CD14-positive monocyte (primary cell): ENCODE data around the gene KRAS. TPM values are rescaled to one million over a fixed set of nuclear protein-coding genes. Genes with fewer than 3 reads are reported as not detected.
"Not testable (repeated sequence)": the region's sequence is repeated elsewhere in the genome, so short reads cannot be mapped to it uniquely, and the experiment has no call there.

Source experiments
- DNase-seq, 3 donors: peaks; one replicate each; pipeline ENCODE4 v3.0.0-alpha.2; 2011 to 2022
- H2AFZ ChIP-seq: 2 replicates; pipeline ENCODE4 v1.6.0; 2012; ENCODE audit warnings: mild to moderate bottlenecking, low read depth, low read length, inconsistent platforms; ENCODE audit not compliant: insufficient read depth, poor library complexity, severe bottlenecking
- H3K27ac ChIP-seq, 2 donors: 1 replicate in 1 of 2; 2 replicates in 1 of 2; pipeline ENCODE4 v1.5.1; 2012 to 2013; ENCODE audit warnings: low read length in 2 of 2, control low read depth in 1 of 2, inconsistent platforms in 1 of 2, low read depth in 1 of 2, mild to moderate bottlenecking in 1 of 2
- H3K27me3 ChIP-seq, 2 donors: one replicate each; pipeline versions ENCODE4 v1.6.0 to v1.6.1; 2011 to 2013; ENCODE audit warnings: low read length in 2 of 2; ENCODE audit not compliant: control insufficient read depth in 2 of 2, insufficient read depth in 2 of 2
- H3K36me3 ChIP-seq, 2 donors: replicated peaks in 1 of 2; 1 replicate in 1 of 2; 2 replicates in 1 of 2; pipeline versions ENCODE4 v1.5.1 to v1.6.1; 2012 to 2013; ENCODE audit warnings: low read length in 2 of 2, control low read depth in 1 of 2, inconsistent platforms in 1 of 2, mild to moderate bottlenecking in 1 of 2; ENCODE audit not compliant: insufficient read depth in 2 of 2, control insufficient read depth in 1 of 2
- H3K4me1 ChIP-seq, 2 donors: 1 replicate in 1 of 2; 2 replicates in 1 of 2; pipeline versions ENCODE4 v1.5.1 to v1.6.1; 2012 to 2013; ENCODE audit warnings: low read length in 2 of 2, control low read depth in 1 of 2, inconsistent platforms in 1 of 2, mild to moderate bottlenecking in 1 of 2, moderate library complexity in 1 of 2; ENCODE audit not compliant: insufficient read depth in 2 of 2, control insufficient read depth in 1 of 2
- H3K4me2 ChIP-seq: replicated peaks from 2 replicates; pipeline ENCODE3; 2012; ENCODE audit warnings: low read length, moderate library complexity, mild to moderate bottlenecking; ENCODE audit not compliant: poor library complexity, severe bottlenecking; ENCODE audit errors: extremely low read depth
- H3K4me3 ChIP-seq, 3 experiments: fragments of 200-600 bp in 1 of 3; sonication (generic) in 1 of 3; replicated peaks in 1 of 3; 1 replicate in 2 of 3; 2 replicates in 1 of 3; pipeline ENCODE4 v1.5.1; 2011 to 2013; ENCODE audit warnings: low read length in 3 of 3, mild to moderate bottlenecking in 3 of 3, control low read depth in 2 of 3, low read depth in 2 of 3, inconsistent platforms in 1 of 3, moderate library complexity in 1 of 3
- H3K79me2 ChIP-seq: 2 replicates; pipeline ENCODE4 v1.6.0; 2012; ENCODE audit warnings: mild to moderate bottlenecking, control low read depth, inconsistent platforms, low read length, moderate library complexity; ENCODE audit not compliant: insufficient read depth
- H3K9ac ChIP-seq: 2 replicates; pipeline ENCODE4 v1.6.0; 2017; ENCODE audit warnings: low read length, mild to moderate bottlenecking; ENCODE audit not compliant: insufficient read depth, poor library complexity, severe bottlenecking
- H3K9me3 ChIP-seq, 2 donors: replicated peaks in 1 of 2; 1 replicate in 1 of 2; 2 replicates in 1 of 2; pipeline versions ENCODE4 v1.5.1 to v1.6.1; 2012 to 2013; ENCODE audit warnings: low read length in 2 of 2, control low read depth in 1 of 2; ENCODE audit not compliant: control insufficient read depth in 1 of 2, insufficient read depth in 1 of 2
- H4K20me1 ChIP-seq: 2 replicates; pipeline ENCODE4 v1.6.0; 2012; ENCODE audit warnings: mild to moderate bottlenecking, low read length, control low read depth, moderate library complexity; ENCODE audit not compliant: insufficient read depth
- H3K27ac Mint-ChIP-seq, 7 donors: one replicate each; pipeline ENCODE4 v1.8.0; 2020; ENCODE audit warnings: mild to moderate bottlenecking in 7 of 7, mixed read lengths in 7 of 7, moderate library complexity in 6 of 7, inconsistent platforms in 2 of 7
- H3K27me3 Mint-ChIP-seq, 3 donors: one replicate each; pipeline ENCODE4 v1.8.0; 2021 to 2022; ENCODE audit warnings: low read depth in 3 of 3, mild to moderate bottlenecking in 3 of 3, mixed read lengths in 3 of 3, moderate library complexity in 3 of 3, inconsistent platforms in 1 of 3
- H3K36me3 Mint-ChIP-seq, 2 donors: one replicate each; pipeline ENCODE4 v1.8.0; 2020; ENCODE audit warnings: mixed read lengths in 2 of 2, inconsistent platforms in 1 of 2, mild to moderate bottlenecking in 1 of 2
- H3K4me1 Mint-ChIP-seq: one replicate; pipeline ENCODE4 v1.8.0; 2020; ENCODE audit warnings: mild to moderate bottlenecking, mixed read lengths
- H3K4me3 Mint-ChIP-seq, 2 donors: one replicate each; pipeline ENCODE4 v1.8.0; 2020; ENCODE audit warnings: mild to moderate bottlenecking in 2 of 2, mixed read lengths in 2 of 2, moderate library complexity in 1 of 2
- H3K9me3 Mint-ChIP-seq, 7 donors: one replicate each; pipeline ENCODE4 v1.8.0; 2020 to 2022; ENCODE audit warnings: mixed read lengths in 7 of 7, mild to moderate bottlenecking in 6 of 7, moderate library complexity in 6 of 7, inconsistent platforms in 2 of 7
- CTCF ChIP-seq: fragments of 200-600 bp; IDR thresholded peaks from one replicate; pipeline ENCODE4 v1.8.0; 2022; ENCODE audit warnings: antibody characterized with exemption, mild to moderate bottlenecking
- WGBS: methylation state at CpG from one replicate; pipeline ENCODE4 v1.1.5; 2013; ENCODE audit warnings: missing lambda C conversion rate; ENCODE audit not compliant: insufficient coverage; 5-methylcytosine and 5-hydroxymethylcytosine counted together
- intact Hi-C, 2 donors: fragments of 100-400 bp; cut with micrococcal nuclease; formaldehyde crosslinking; loops; one replicate each; pipeline versions ENCODE4 v1.15.0 to v1.15.1; 2023
- polyA plus RNA-seq, 3 donors: library from polyadenylated mRNA; depleted of rRNA in 1 of 3; unstranded in 2 of 3; stranded (reverse) in 1 of 3; fragments of 300-500 nt in 2 of 3; fragments of >200 nt in 1 of 3; fragmentation: Illumina TruSeq in 2 of 3; gene quantifications; 1 replicate in 2 of 3; 2 replicates in 1 of 3; pipeline ENCODE4 v1.2.3, GENCODE V29; 2012 to 2021

Gene KRAS
- polyA plus RNA-seq, 3 donors, result 12.1 to 37.4 (median 33.0) TPM

GRCh38 chr12:25295361-25295760 lies 44.6 kb upstream of the KRAS start:
- H4K20me1 ChIP-seq, result no peaks in the 10 kb centered on the region
- no peaks in the 10 kb centered on the region for H3K27me3 Mint-ChIP-seq
- TF ChIP-seq CTCF, result no peak
- no peaks in the 10 kb centered on the region for H3K36me3 Mint-ChIP-seq
- intact Hi-C loops, result no loop called here
- no peak overlapping the region for H2AFZ ChIP-seq
- H3K4me3 ChIP-seq, result no peak overlapping the region
- H3K4me1 Mint-ChIP-seq, result no peaks in the 10 kb centered on the region
- no peak overlapping the region for H3K27ac ChIP-seq
- H3K9ac ChIP-seq, result no peak overlapping the region
- H3K9me3 Mint-ChIP-seq, result peaks cover 0 to 10% (median 0%) of the 10 kb centered on the region in 7 donors
- no peaks in the 10 kb centered on the region for H3K79me2 ChIP-seq
- DNase-seq, result no peak
- no peaks in the 10 kb centered on the region for H3K27me3 ChIP-seq
- no peak overlapping the region for H3K27ac Mint-ChIP-seq
- H3K4me3 Mint-ChIP-seq, result no peak overlapping the region
- no peak overlapping the region for H3K4me2 ChIP-seq
- WGBS, result no CpG with 5 or more reads among the region's 2 CpGs
- no peaks in the 10 kb centered on the region for H3K9me3 ChIP-seq
- H3K36me3 ChIP-seq, result no peaks in the 10 kb centered on the region
- H3K4me1 ChIP-seq, result no peaks in the 10 kb centered on the region

- Mint-ChIP-seq H3K4me1 (no peaks in the 10 kb centered on the region), H3K36me3 (no peaks in the 10 kb centered on the region), H3K9me3 (peaks cover 0 to 16% (median 4%) of the 10 kb centered on the region in 7 donors), H3K27me3 (no peaks in the 10 kb centered on the region), H3K4me3 (no peak overlapping the region), H3K27ac (no peak overlapping the region)
- TF ChIP-seq CTCF, result no peak
- Histone ChIP-seq H3K4me2 (no peak overlapping the region), H3K4me3 (no peak overlapping the region), H3K79me2 (no peaks in the 10 kb centered on the region), H3K4me1 (no peaks in the 10 kb centered on the region), H2AFZ (no peak overlapping the region), H3K27me3 (no peaks in the 10 kb centered on the region), H3K9me3 (no peaks in the 10 kb centered on the region), H4K20me1 (no peaks in the 10 kb centered on the region), H3K36me3 (no peaks in the 10 kb centered on the region), H3K27ac (no peak overlapping the region), H3K9ac (no peak overlapping the region)
- no CpG with 5 or more reads among the region's 2 CpGs for WGBS
- intact Hi-C loops, result no loop called here
- no peak for DNase-seq
These were observed 42.9 kb upstream of the KRAS start for GRCh38 chr12:25293653-25294052.

DNA sequence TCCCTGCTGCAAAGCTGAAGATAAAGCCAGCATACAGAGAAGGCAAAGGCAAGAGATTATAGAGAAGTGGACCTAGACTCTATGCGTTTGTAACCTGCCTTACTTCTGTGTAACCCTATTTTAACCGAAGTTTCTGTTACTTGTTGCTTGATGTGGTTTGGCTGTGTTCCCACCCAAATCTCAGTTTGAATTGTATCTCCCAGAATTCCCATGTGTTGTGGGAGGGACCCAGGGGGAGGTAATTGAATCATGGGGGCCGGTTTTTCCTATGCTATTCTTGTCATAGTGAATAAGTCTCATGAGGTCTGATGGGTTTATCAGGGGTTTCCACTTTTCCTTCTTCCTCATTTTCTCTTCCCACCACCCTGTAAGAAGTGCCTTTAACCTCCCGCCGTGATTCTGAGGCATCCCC lies 42.1 kb upstream of the KRAS start:
- H2AFZ ChIP-seq, H3K4me3 Mint-ChIP-seq, H3K27me3 ChIP-seq, H3K4me1 Mint-ChIP-seq, H3K27ac Mint-ChIP-seq, intact Hi-C loops, H3K27me3 Mint-ChIP-seq, H3K9ac ChIP-seq, H3K9me3 ChIP-seq, H3K4me1 ChIP-seq, H3K27ac ChIP-seq, H3K4me3 ChIP-seq, H3K36me3 ChIP-seq, H3K4me2 ChIP-seq, H4K20me1 ChIP-seq, H3K36me3 Mint-ChIP-seq, H3K79me2 ChIP-seq: not testable (repeated sequence)
- H3K9me3 Mint-ChIP-seq, result peaks cover 0 to 13% (median 4%) of the 10 kb centered on the region in 7 donors
- DNase-seq, result peak in 1 of 3 donors; percentile 24
- 33% methylated on average over 1 of the region's 5 CpGs for WGBS
